Tibial nerve (tissue), 4 donors: ENCODE data around the gene CDH4. TPM values are rescaled to one million over a fixed set of nuclear protein-coding genes. Genes with fewer than 3 reads are reported as not detected.

Experiments used
- DNase-seq, 2 donors: peaks; one replicate each; pipeline ENCODE4 v3.0.0-alpha.2; 2019; ENCODE audit warnings: low spot score in 2 of 2
- H3K27ac ChIP-seq, 4 donors: fragments of 200-600 bp; sonication (generic) in 3 of 4; one replicate each; pipeline ENCODE4 v1.5.1; 2017 to 2019; ENCODE audit warnings: mild to moderate bottlenecking in 1 of 4
- H3K27me3 ChIP-seq, 2 donors: fragments of 200-600 bp; sonication (generic) in 1 of 2; one replicate each; pipeline versions ENCODE4 v1.5.1 to v1.6.0; 2017 to 2019
- H3K36me3 ChIP-seq, 3 donors: fragments of 200-600 bp; sonication (generic); one replicate each; pipeline ENCODE4 v1.5.1; 2018 to 2019
- H3K4me1 ChIP-seq, 4 donors: fragments of 200-600 bp; sonication (generic) in 3 of 4; one replicate each; pipeline ENCODE4 v1.5.1; 2017 to 2019
- H3K4me3 ChIP-seq, 4 donors: fragments of 200-600 bp; sonication (generic) in 3 of 4; one replicate each; pipeline ENCODE4 v1.5.1; 2017 to 2019; ENCODE audit warnings: mild to moderate bottlenecking in 1 of 4, moderate library complexity in 1 of 4
- H3K9me3 ChIP-seq, 4 donors: fragments of 200-600 bp; sonication (generic) in 3 of 4; one replicate each; pipeline ENCODE4 v1.5.1; 2017 to 2019
- CTCF ChIP-seq, 5 experiments: fragments of 200-600 bp in 3 of 5; fragments of 450-650 bp in 2 of 5; sonication (generic) in 3 of 5; IDR thresholded peaks; one replicate each; pipeline ENCODE4 v1.5.1; 2016 to 2019; ENCODE audit warnings: antibody characterized with exemption in 5 of 5, mild to moderate bottlenecking in 3 of 5, moderate library complexity in 2 of 5
- EP300 ChIP-seq, 2 donors: sonication (generic); formaldehyde crosslinking; IDR thresholded peaks; one replicate each; pipeline ENCODE4 v1.6.1; 2017; ENCODE audit warnings: antibody characterized with exemption in 2 of 2, mild to moderate bottlenecking in 1 of 2
- POLR2A ChIP-seq, 2 donors: fragments of 450-650 bp; IDR thresholded peaks; one replicate each; pipeline ENCODE4 v1.6.1; 2017; ENCODE audit warnings: antibody characterized with exemption in 2 of 2, mild to moderate bottlenecking in 2 of 2, moderate library complexity in 2 of 2
- WGBS, 2 donors: methylation state at CpG; one replicate each; pipeline ENCODE4 v1.1.5; 2018; 5-methylcytosine and 5-hydroxymethylcytosine counted together
- total RNA-seq, 4 donors: library from RNA; depleted of rRNA; stranded (reverse); fragments of >200 nt; gene quantifications; one replicate each; pipeline ENCODE4 v1.1.0, GENCODE V29; 2016

The CDH4 gene
- total RNA-seq, 4 donors from 2014 or later = 0.78 to 2.3 (median 1.0) TPM

- Histone ChIP-seq H3K4me1 (no peaks in the 10 kb centered on the region), H3K27me3 (no peaks in the 10 kb centered on the region), H3K9me3 (no peaks in the 10 kb centered on the region), H3K27ac (no peak overlapping the region), H3K4me3 (no peak overlapping the region), H3K36me3 (no peaks in the 10 kb centered on the region)
- 87 to 89% methylated on average over 22 of the region's 22 CpGs for WGBS, 2 donors
- no peak for DNase-seq
- TF ChIP-seq EP300 (IDR thresholded peaks at IDR 0.05) (no peak), POLR2A (IDR thresholded peaks at IDR 0.05) (no peak), CTCF (IDR thresholded peaks at IDR 0.05) (no peak)
These were observed 279.7 kb downstream of the CDH4 start for GRCh38 chr20:61531553-61532345.

- Histone ChIP-seq H3K27me3 (no peaks in the 10 kb centered on the region), H3K4me1 (no peaks in the 10 kb centered on the region), H3K36me3 (no peaks in the 10 kb centered on the region), H3K9me3 (no peaks in the 10 kb centered on the region), H3K27ac (no peak overlapping the region), H3K4me3 (no peak overlapping the region)
- TF ChIP-seq EP300 (IDR thresholded peaks at IDR 0.05) = no peak
- TF ChIP-seq CTCF (IDR thresholded peaks at IDR 0.05) = no peak
- TF ChIP-seq POLR2A (IDR thresholded peaks at IDR 0.05) = no peak
- 80 to 93% methylated on average over 8 of the region's 8 CpGs for WGBS, 2 donors
- no peak for DNase-seq
These were observed 280.7 kb downstream of the CDH4 start for GRCh38 chr20:61532736-61533135.

GRCh38 chr20:61533231-61533631 lies 281.2 kb downstream of the CDH4 start:
- WGBS, 2 donors = 74 to 87% methylated on average over 9 to 17 of the region's 18 CpGs
- TF ChIP-seq CTCF (IDR thresholded peaks at IDR 0.05) (no peak), POLR2A (IDR thresholded peaks at IDR 0.05) (no peak), EP300 (IDR thresholded peaks at IDR 0.05) (no peak)
- DNase-seq = no peak

GRCh38 chr20:61534346-61534745 lies 282.3 kb downstream of the CDH4 start:
- no peak for DNase-seq
- no peaks in the 10 kb centered on the region for H3K9me3 ChIP-seq
- H3K27ac ChIP-seq = no peak overlapping the region
- no peak for TF ChIP-seq POLR2A (IDR thresholded peaks at IDR 0.05)
- no peak for TF ChIP-seq EP300 (IDR thresholded peaks at IDR 0.05)
- no peak for TF ChIP-seq CTCF (IDR thresholded peaks at IDR 0.05)
- no peaks in the 10 kb centered on the region for H3K27me3 ChIP-seq
- no peaks in the 10 kb centered on the region for H3K4me1 ChIP-seq
- 85 to 87% methylated on average over 10 of the region's 10 CpGs for WGBS, 2 donors
- H3K4me3 ChIP-seq = no peak overlapping the region
- H3K36me3 ChIP-seq = no peaks in the 10 kb centered on the region

More at GRCh38 chr20:61533231-61533631, 281.2 kb downstream of the CDH4 start:
- no peak overlapping the region for H3K4me3 ChIP-seq
- no peak overlapping the region for H3K27ac ChIP-seq
- H3K27me3 ChIP-seq = no peaks in the 10 kb centered on the region
- H3K9me3 ChIP-seq = no peaks in the 10 kb centered on the region
- H3K36me3 ChIP-seq = no peaks in the 10 kb centered on the region
- no peaks in the 10 kb centered on the region for H3K4me1 ChIP-seq

GRCh38 chr20:61535091-61535490 lies 283.0 kb downstream of the CDH4 start:
- Histone ChIP-seq H3K4me3 (no peak overlapping the region), H3K4me1 (no peaks in the 10 kb centered on the region), H3K36me3 (no peaks in the 10 kb centered on the region), H3K27me3 (no peaks in the 10 kb centered on the region), H3K9me3 (no peaks in the 10 kb centered on the region), H3K27ac (no peak overlapping the region)
- TF ChIP-seq EP300 (IDR thresholded peaks at IDR 0.05) = no peak
- no peak for TF ChIP-seq POLR2A (IDR thresholded peaks at IDR 0.05)
- no peak for TF ChIP-seq CTCF (IDR thresholded peaks at IDR 0.05)
- WGBS, 2 donors = 86 to 93% methylated on average over 10 of the region's 10 CpGs
- DNase-seq = no peak
